Right atrium auricular region (tissue), 2 donors: ENCODE results near the gene NRXN3. TPM values are rescaled to one million over a fixed set of nuclear protein-coding genes. Genes with fewer than 3 reads are reported as not detected.

ENCODE experiments used
- DNase-seq: peaks from one replicate; pipeline ENCODE4 v3.0.0-alpha.2; 2019; ENCODE audit warnings: low spot score
- H3K27ac ChIP-seq, 2 donors: fragments of 200-600 bp; sonication (generic); 1 replicate in 1 of 2; 2 replicates in 1 of 2; pipeline ENCODE4 v1.5.1; 2016 to 2019
- H3K27me3 ChIP-seq, 2 donors: fragments of 200-600 bp; sonication (generic); one replicate each; pipeline versions ENCODE4 v1.5.1 to v1.6.0; 2017 to 2019
- H3K36me3 ChIP-seq: fragments of 200-600 bp; sonication (generic); one replicate; pipeline ENCODE4 v1.5.1; 2016
- H3K4me1 ChIP-seq, 2 donors: fragments of 200-600 bp; sonication (generic); one replicate each; pipeline versions ENCODE4 v1.5.1 to v1.6.0; 2017 to 2019
- H3K4me3 ChIP-seq, 2 donors: fragments of 200-600 bp; sonication (generic); 1 replicate in 1 of 2; 2 replicates in 1 of 2; pipeline ENCODE4 v1.5.1; 2017 to 2019; ENCODE audit warnings: mild to moderate bottlenecking in 1 of 2, moderate library complexity in 1 of 2
- H3K9me3 ChIP-seq, 2 donors: fragments of 200-600 bp; sonication (generic); one replicate each; pipeline ENCODE4 v1.5.1; 2019
- CTCF ChIP-seq, 2 donors: fragments of 200-600 bp; sonication (generic); IDR thresholded peaks; one replicate each; pipeline ENCODE4 v1.5.1; 2019; ENCODE audit warnings: antibody characterized with exemption in 2 of 2
- total RNA-seq, 2 donors: library from RNA; depleted of rRNA; stranded (reverse); fragments of >200 nt; gene quantifications; one replicate each; pipeline ENCODE4 v1.1.0, GENCODE V29; 2016

NRXN3 gene
- total RNA-seq, 2 donors from 2014 or later: 2.0 to 2.3 TPM

GRCh38 chr14:79284621-79285020 lies 1114.4 kb downstream of the NRXN3 start:
- no peak for DNase-seq
- Histone ChIP-seq H3K9me3 (no peaks in the 10 kb centered on the region), H3K36me3 (no peaks in the 10 kb centered on the region), H3K27me3 (no peaks in the 10 kb centered on the region), H3K27ac (no peak overlapping the region), H3K4me1 (peaks cover 0 to 7% of the 10 kb centered on the region in 2 donors), H3K4me3 (no peak overlapping the region)
- no peak for TF ChIP-seq CTCF (IDR thresholded peaks at IDR 0.05)

- TF ChIP-seq CTCF (IDR thresholded peaks at IDR 0.05): no peak
- no peak for DNase-seq
- H3K4me3 ChIP-seq: no peak overlapping the region
- H3K9me3 ChIP-seq: no peaks in the 10 kb centered on the region
- peaks cover 0 to under 1% of the 10 kb centered on the region in 2 donors for H3K4me1 ChIP-seq
- H3K27me3 ChIP-seq: no peaks in the 10 kb centered on the region
- H3K27ac ChIP-seq: no peak overlapping the region
- no peaks in the 10 kb centered on the region for H3K36me3 ChIP-seq
These were observed 1115.1 kb downstream of the NRXN3 start for GRCh38 chr14:79285263-79285662.

GRCh38 chr14:79287976-79288375 lies 1117.8 kb downstream of the NRXN3 start:
- H3K4me3 ChIP-seq: no peak overlapping the region
- H3K36me3 ChIP-seq: no peaks in the 10 kb centered on the region
- no peak for TF ChIP-seq CTCF (IDR thresholded peaks at IDR 0.05)
- DNase-seq: no peak
- no peaks in the 10 kb centered on the region for H3K9me3 ChIP-seq
- no peaks in the 10 kb centered on the region for H3K27me3 ChIP-seq
- no peaks in the 10 kb centered on the region for H3K4me1 ChIP-seq
- H3K27ac ChIP-seq: no peak overlapping the region

- H3K4me1 ChIP-seq: no peaks in the 10 kb centered on the region
- no peaks in the 10 kb centered on the region for H3K36me3 ChIP-seq
- no peaks in the 10 kb centered on the region for H3K27me3 ChIP-seq
- no peak overlapping the region for H3K4me3 ChIP-seq
- DNase-seq: no peak
- no peak for TF ChIP-seq CTCF (IDR thresholded peaks at IDR 0.05)
- H3K27ac ChIP-seq: no peak overlapping the region
- H3K9me3 ChIP-seq: no peaks in the 10 kb centered on the region
These were observed 1123.5 kb downstream of the NRXN3 start for GRCh38 chr14:79293482-79294177.

GRCh38 chr14:79294499-79294898 lies 1124.3 kb downstream of the NRXN3 start:
- Histone ChIP-seq H3K4me3 (no peak overlapping the region), H3K27ac (no peak overlapping the region), H3K4me1 (no peaks in the 10 kb centered on the region), H3K9me3 (no peaks in the 10 kb centered on the region), H3K36me3 (no peaks in the 10 kb centered on the region), H3K27me3 (no peaks in the 10 kb centered on the region)
- no peak for TF ChIP-seq CTCF (IDR thresholded peaks at IDR 0.05)
- no peak for DNase-seq

- Histone ChIP-seq H3K27ac (no peak overlapping the region), H3K4me1 (no peaks in the 10 kb centered on the region), H3K4me3 (no peak overlapping the region), H3K9me3 (no peaks in the 10 kb centered on the region), H3K27me3 (no peaks in the 10 kb centered on the region), H3K36me3 (no peaks in the 10 kb centered on the region)
- DNase-seq: no peak
- TF ChIP-seq CTCF (IDR thresholded peaks at IDR 0.05): no peak
These were observed 1125.2 kb downstream of the NRXN3 start for GRCh38 chr14:79295385-79295784.
